Right ventricle myocardium inferior (tissue), 1 donor: ENCODE results near the gene SPATA20. TPM values are rescaled to one million over a fixed set of nuclear protein-coding genes. Genes with fewer than 3 reads are reported as not detected.

Experiments
- ATAC-seq: fragments of 200-7000 bp; cut with Tn5 transposase; one replicate; pipeline ENCODE4 v1.9.1; 2020; ENCODE audit warnings: mild to moderate bottlenecking, moderate library complexity
- DNase-seq: peaks from one replicate; pipeline ENCODE4 v3.0.0; 2021; ENCODE audit errors: missing footprints
- intact Hi-C: fragments of 100-400 bp; cut with DNase I; formaldehyde crosslinking; loops from one replicate; pipeline ENCODE4 v1.11.0; 2022
- total RNA-seq: library from RNA; stranded (reverse); fragmentation: NEBNext Ultra II Directional; extraction: Animal tissue kit (Norgen Biotek cat#: 25700); gene quantifications from one replicate; pipeline ENCODE4 v1.2.1, GENCODE V29; 2021
- donor health status: DM: no; HTN: yes; CAD: no; lungs with severe emphysema.

SPATA20 gene
- total RNA-seq, 1 donor from 2014 or later: 60.4 TPM

GRCh38 chr17:50604513-50604912 lies 57.5 kb downstream of the SPATA20 start:
- intact Hi-C loops: no loop called here
- DNase-seq (peak; percentile 89), ATAC-seq (peak; percentile 80)

GRCh38 chr17:50605429-50605828 lies 58.5 kb downstream of the SPATA20 start:
- DNase-seq (no peak), ATAC-seq (no peak)
- intact Hi-C loops: no loop called here

Other genes with a start within 250 kb of the SPATA20 start
- gene XYLT2, start 201.0 kb upstream of the SPATA20 start, total RNA-seq: 16.4 TPM
- gene MRPL27, start 174.0 kb upstream of the SPATA20 start, total RNA-seq: 85.0 TPM
- 0.60 TPM for gene EME1, start 173.9 kb upstream of the SPATA20 start, total RNA-seq
- gene LRRC59, start 149.7 kb upstream of the SPATA20 start, total RNA-seq: 24.5 TPM
- 22.7 TPM for gene ACSF2, start 121.0 kb upstream of the SPATA20 start, total RNA-seq
- 0.16 TPM for gene CHAD, start 78.3 kb upstream of the SPATA20 start, total RNA-seq
- gene RSAD1, start 68.3 kb upstream of the SPATA20 start, total RNA-seq: 52.7 TPM
- 0.81 TPM for gene MYCBPAP, start 38.7 kb upstream of the SPATA20 start, total RNA-seq
- 21.5 TPM for gene EPN3, start 14.4 kb upstream of the SPATA20 start, total RNA-seq
- 0.38 TPM for gene CACNA1G, start 13.5 kb downstream of the SPATA20 start, total RNA-seq
- gene ABCC3, start 87.7 kb downstream of the SPATA20 start, total RNA-seq: 0.68 TPM
- gene ANKRD40, start 160.7 kb downstream of the SPATA20 start, total RNA-seq: 60.9 TPM
- gene LUC7L3, start 172.4 kb downstream of the SPATA20 start, total RNA-seq: 49.3 TPM
- not detected for gene ANKRD40CL, start 220.3 kb downstream of the SPATA20 start, total RNA-seq